ENCODE data around the gene ELP6. TPM values are rescaled to one million over a fixed set of nuclear protein-coding genes. Genes with fewer than 3 reads are reported as not detected.

Gene ELP6
- total RNA-seq, 2 experiments from 2014 or later: 27.8 to 40.3 TPM

GRCh38 chr3:47533481-47533880, 20.0 kb upstream of the ELP6 start:
- H3K27ac Mint-ChIP-seq: no peak overlapping the region
- DNase-seq (peak; percentile 30), ATAC-seq (peak; percentile 51)
- ChIA-PET POLR2A (interaction anchor here (0.6 kb wide), 1 partner anchor 248 kb away, joined by 3 read pairs; no protein-coding TSS in a partner anchor), CTCF (interaction anchor here (0.8 to 2.1 kb wide), 4 partner anchors 11 to 55 kb away, joined by 3 to 15 read pairs (median 4); no protein-coding TSS in a partner anchor)
- no peaks in the 10 kb centered on the region for H3K27me3 Mint-ChIP-seq
- no peak overlapping the region for H3K4me3 Mint-ChIP-seq
- H3K9me3 Mint-ChIP-seq (ENCODE audit: low read depth): no peaks in the 10 kb centered on the region
- no peaks in the 10 kb centered on the region for H3K36me3 Mint-ChIP-seq (ENCODE audit: low read depth)
- intact Hi-C loops (cut with DNase I, micrococcal nuclease): no loop called here
- H3K4me1 Mint-ChIP-seq: no peaks in the 10 kb centered on the region

DNA sequence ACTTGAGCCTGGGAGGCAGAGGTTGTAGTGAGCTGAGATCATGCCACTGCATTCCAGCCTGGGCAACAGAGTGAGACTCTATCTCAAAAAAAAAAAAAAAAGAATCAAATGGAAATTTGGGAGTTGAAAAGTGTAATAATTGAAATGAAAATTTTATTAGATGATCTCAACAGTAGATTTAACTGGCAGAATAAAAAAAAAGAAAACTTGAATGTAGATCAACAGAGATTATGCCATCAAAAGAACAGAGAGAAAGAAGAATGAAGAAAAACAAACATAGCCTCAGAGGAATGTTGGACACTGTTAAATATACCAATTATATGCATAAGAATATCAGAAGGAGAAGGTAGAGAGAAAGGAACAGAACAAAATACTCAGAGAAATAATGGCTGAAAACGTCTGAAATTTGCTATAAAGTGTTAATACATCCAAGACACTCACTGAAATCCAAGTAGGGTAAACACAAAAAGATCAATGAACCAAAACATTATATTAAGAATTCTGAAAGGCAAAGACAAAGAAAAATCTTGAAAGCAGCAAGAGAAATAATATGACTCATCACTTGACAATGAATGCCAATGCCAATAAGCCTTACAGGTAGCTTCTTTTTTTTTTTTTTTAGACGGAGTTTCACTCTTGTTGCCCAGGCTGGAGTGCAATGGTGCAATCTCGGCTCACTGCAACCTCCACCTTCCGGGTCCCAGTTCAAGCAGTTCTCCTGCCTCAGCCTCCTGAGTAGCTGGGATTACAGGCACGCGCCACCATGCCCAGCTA, 14.6 kb upstream of the ELP6 start:
- H3K36me3 Mint-ChIP-seq (ENCODE audit: low read depth): peaks cover 4% of the 10 kb centered on the region
- peaks cover 4% of the 10 kb centered on the region for H3K9me3 Mint-ChIP-seq (ENCODE audit: low read depth)
- no peaks in the 10 kb centered on the region for H3K4me1 Mint-ChIP-seq
- no peak for ATAC-seq
- no peak overlapping the region for H3K27ac Mint-ChIP-seq
- no peaks in the 10 kb centered on the region for H3K27me3 Mint-ChIP-seq
- intact Hi-C loops (cut with DNase I, micrococcal nuclease): no loop called here
- DNase-seq: no peak
- ChIA-PET POLR2A (interaction anchor here (0.7 kb wide), 1 partner anchor 365 kb away, joined by 3 read pairs; no protein-coding TSS in a partner anchor), CTCF (no interaction called here)
- H3K4me3 Mint-ChIP-seq: no peak overlapping the region

GRCh38 chr3:47525617-47526016, 12.1 kb upstream of the ELP6 start:
- H3K4me1 Mint-ChIP-seq: peaks cover 5% of the 10 kb centered on the region
- POLR2A ChIA-PET: no interaction called here
- H3K9me3 Mint-ChIP-seq (ENCODE audit: low read depth): peaks cover 4% of the 10 kb centered on the region
- no peak overlapping the region for H3K4me3 Mint-ChIP-seq
- H3K27ac Mint-ChIP-seq: no peak overlapping the region
- H3K27me3 Mint-ChIP-seq: no peaks in the 10 kb centered on the region
- DNase-seq: no peak
- H3K36me3 Mint-ChIP-seq (ENCODE audit: low read depth): peaks cover 4% of the 10 kb centered on the region
- CTCF ChIA-PET: interaction anchor here (0.6 to 1.7 kb wide), 4 partner anchors 10 to 299 kb away, joined by 3 to 4 read pairs (median 4); no protein-coding TSS in a partner anchor
- intact Hi-C loops (cut with DNase I, micrococcal nuclease): no loop called here
- no peak for ATAC-seq

GRCh38 chr3:47523310-47524073, 10.0 kb upstream of the ELP6 start:
- peaks cover 4% of the 10 kb centered on the region for H3K36me3 Mint-ChIP-seq (ENCODE audit: low read depth)
- ATAC-seq: no peak
- H3K27me3 Mint-ChIP-seq: no peaks in the 10 kb centered on the region
- ChIA-PET CTCF (interaction anchor here (0.6 to 2.4 kb wide), 6 partner anchors 10 to 309 kb away, joined by 3 to 15 read pairs (median 4); no protein-coding TSS in a partner anchor), POLR2A (no interaction called here)
- DNase-seq: no peak
- no peak overlapping the region for H3K27ac Mint-ChIP-seq
- peaks cover 4% of the 10 kb centered on the region for H3K9me3 Mint-ChIP-seq (ENCODE audit: low read depth)
- intact Hi-C loops (cut with DNase I, micrococcal nuclease): loop anchor here in 1 of 2 experiments (2.0 kb wide), 3 partner anchors 55 to 467 kb away; partner anchors contain the start of genes CSPG5 and SMARCC1
- peaks cover 5% of the 10 kb centered on the region for H3K4me1 Mint-ChIP-seq
- H3K4me3 Mint-ChIP-seq: no peak overlapping the region

GRCh38 chr3:47522082-47522987, 8.8 kb upstream of the ELP6 start:
- peak; percentile 90 for DNase-seq
- Mint-ChIP-seq H3K4me3 (no peak overlapping the region), H3K9me3 (ENCODE audit: low read depth) (no peaks in the 10 kb centered on the region), H3K4me1 (peaks cover 5% of the 10 kb centered on the region), H3K36me3 (ENCODE audit: low read depth) (no peaks in the 10 kb centered on the region), H3K27ac (peak overlapping the region; percentile 32), H3K27me3 (no peaks in the 10 kb centered on the region)
- peak; percentile 93 for ATAC-seq
- CTCF ChIA-PET: interaction anchor here (0.5 to 2.4 kb wide), 20 partner anchors 9 to 564 kb away, joined by 3 to 16 read pairs (median 3); no protein-coding TSS in a partner anchor
- intact Hi-C loops (cut with DNase I, micrococcal nuclease): loop anchor here (1.0 to 2.0 kb wide), 5 partner anchors 56 to 468 kb away; partner anchors contain the start of genes CSPG5 (in 1 of the 2) and SMARCC1 (in 1 of the 2)
- POLR2A ChIA-PET: interaction anchor here (1.4 kb wide), 1 partner anchor 266 kb away, joined by 6 read pairs; no protein-coding TSS in a partner anchor

- DNase-seq (no peak), ATAC-seq (no peak)
- Mint-ChIP-seq H3K4me1 (peaks cover 5% of the 10 kb centered on the region), H3K36me3 (ENCODE audit: low read depth) (no peaks in the 10 kb centered on the region), H3K27ac (no peak overlapping the region), H3K27me3 (no peaks in the 10 kb centered on the region), H3K9me3 (ENCODE audit: low read depth) (no peaks in the 10 kb centered on the region), H3K4me3 (no peak overlapping the region)
- intact Hi-C loops (cut with DNase I, micrococcal nuclease): no loop called here
- CTCF ChIA-PET: interaction anchor here (0.5 to 1.6 kb wide), 13 partner anchors 13 to 492 kb away, joined by 3 to 8 read pairs (median 3); partner anchors contain the start of genes PTPN23 and SCAP
- POLR2A ChIA-PET: no interaction called here
Observed at GRCh38 chr3:47520756-47521155, 7.2 kb upstream of the ELP6 start.

DNA sequence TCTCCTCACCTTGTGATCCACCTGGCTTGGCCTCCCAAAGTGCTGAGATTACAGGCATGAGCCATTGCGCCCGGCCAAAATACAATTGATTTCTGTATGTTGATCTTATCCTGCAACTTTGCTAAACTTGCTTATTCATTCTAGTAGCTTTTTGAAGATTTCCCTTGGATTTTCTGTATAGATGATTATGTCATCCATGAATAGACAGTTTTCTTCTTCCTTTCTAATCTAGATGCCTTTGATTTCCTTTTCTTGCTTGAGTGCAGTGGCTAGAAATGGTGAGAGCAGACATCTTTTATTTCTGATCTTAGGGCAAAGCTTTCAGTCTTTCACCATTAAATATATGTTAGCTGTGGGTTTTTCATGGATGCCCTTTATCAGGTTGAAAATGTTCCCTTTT, 4.4 kb upstream of the ELP6 start:
- intact Hi-C loops (cut with DNase I, micrococcal nuclease): no loop called here
- Mint-ChIP-seq H3K4me3 (no peak overlapping the region), H3K27ac (no peak overlapping the region), H3K4me1 (peaks cover 10% of the 10 kb centered on the region), H3K9me3 (ENCODE audit: low read depth) (no peaks in the 10 kb centered on the region), H3K27me3 (no peaks in the 10 kb centered on the region), H3K36me3 (ENCODE audit: low read depth) (peaks cover 2% of the 10 kb centered on the region)
- CTCF ChIA-PET: interaction anchor here (0.6 kb wide), 1 partner anchor 416 kb away, joined by 3 read pairs; no protein-coding TSS in a partner anchor
- DNase-seq: no peak
- no peak for ATAC-seq
- POLR2A ChIA-PET: interaction anchor here (0.6 kb wide), 1 partner anchor 120 kb away, joined by 3 read pairs; no protein-coding TSS in a partner anchor

DNA sequence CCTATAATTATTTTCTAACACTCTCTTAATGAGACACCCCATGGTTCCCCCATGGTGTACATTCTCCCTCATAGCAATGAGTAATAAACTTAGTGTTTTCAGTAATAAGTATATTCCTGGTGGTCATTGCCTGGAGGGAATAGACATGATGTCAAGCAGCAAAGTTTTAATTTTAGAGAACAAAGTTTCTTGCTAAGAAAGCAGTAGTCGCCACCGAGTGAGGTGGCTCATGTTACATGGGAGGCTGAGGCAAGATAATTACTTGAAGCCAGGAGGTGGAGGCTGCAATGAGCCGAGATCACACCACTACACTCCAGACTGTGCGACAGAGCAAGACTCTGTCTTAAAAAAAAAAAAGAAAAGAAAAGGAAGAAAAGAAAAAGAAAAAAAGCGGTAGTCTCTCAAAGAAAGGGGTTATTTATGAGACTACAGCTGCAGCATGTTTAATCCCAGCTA, 2.4 kb upstream of the ELP6 start:
- POLR2A ChIA-PET: no interaction called here
- Mint-ChIP-seq H3K27ac (no peak overlapping the region), H3K4me1 (peaks cover 18% of the 10 kb centered on the region), H3K36me3 (ENCODE audit: low read depth) (peaks cover 5% of the 10 kb centered on the region), H3K4me3 (no peak overlapping the region), H3K27me3 (no peaks in the 10 kb centered on the region), H3K9me3 (ENCODE audit: low read depth) (no peaks in the 10 kb centered on the region)
- no peak for ATAC-seq
- DNase-seq: no peak
- CTCF ChIA-PET: interaction anchor here (0.6 to 1.4 kb wide), 3 partner anchors 9 to 196 kb away, joined by 3 to 5 read pairs (median 4); no protein-coding TSS in a partner anchor
- intact Hi-C loops (cut with DNase I, micrococcal nuclease): no loop called here

- intact Hi-C loops (cut with DNase I, micrococcal nuclease): no loop called here
- Mint-ChIP-seq H3K36me3 (ENCODE audit: low read depth) (peaks cover 9% of the 10 kb centered on the region), H3K27ac (no peak overlapping the region), H3K9me3 (ENCODE audit: low read depth) (no peaks in the 10 kb centered on the region), H3K4me1 (peaks cover 20% of the 10 kb centered on the region), H3K4me3 (peak overlapping the region; percentile 68), H3K27me3 (no peaks in the 10 kb centered on the region)
- POLR2A ChIA-PET: no interaction called here
- CTCF ChIA-PET: interaction anchor here (0.8 to 1.4 kb wide), 2 partner anchors 10 to 14 kb away, joined by 3 to 4 read pairs; no protein-coding TSS in a partner anchor
- ATAC-seq (no peak), DNase-seq (no peak)
Observed at GRCh38 chr3:47515100-47515499, 1.6 kb upstream of the ELP6 start.

- CTCF ChIA-PET: interaction anchor here (0.6 to 2.4 kb wide), 6 partner anchors 10 to 312 kb away, joined by 3 to 10 read pairs (median 3); no protein-coding TSS in a partner anchor
- Mint-ChIP-seq H3K9me3 (ENCODE audit: low read depth) (no peaks in the 10 kb centered on the region), H3K4me1 (peaks cover 20% of the 10 kb centered on the region), H3K4me3 (peak overlapping the region; percentile 91), H3K27ac (peak overlapping the region; percentile 96), H3K36me3 (ENCODE audit: low read depth) (peaks cover 19% of the 10 kb centered on the region), H3K27me3 (no peaks in the 10 kb centered on the region)
- DNase-seq: peak; percentile 48
- POLR2A ChIA-PET: interaction anchor here (0.5 kb wide), 1 partner anchor 263 kb away, joined by 3 read pairs; no protein-coding TSS in a partner anchor
- intact Hi-C loops (cut with DNase I, micrococcal nuclease): loop anchor here (1.0 to 5.0 kb wide), 16 partner anchors 37 to 1405 kb away; partner anchors contain the start of genes DHX30 (in 2 of the 2), SCAP (in 2 of the 2), ARIH2 (in 1 of the 2) and CDC25A (in 1 of the 2)
- peak; percentile 9 for ATAC-seq
Observed at GRCh38 chr3:47512416-47513124, 942 bp downstream of the ELP6 start.
